Left kidney (tissue), 8 donors: ENCODE results near the gene SQOR. TPM values are rescaled to one million over a fixed set of nuclear protein-coding genes. Genes with fewer than 3 reads are reported as not detected.

Experiments used
- DNase-seq: peaks from one replicate; pipeline ENCODE4 v3.0.0-alpha.2; 2013
- long read RNA-seq, 8 donors: transcript quantifications; one replicate each; lab custom pipeline, GENCODE V29; 2026
- polyA plus RNA-seq: library from polyadenylated mRNA; unstranded; fragments of 120-200 nt; gene quantifications from one replicate; pipeline ENCODE4 v1.2.1, GENCODE V29; 2013; ENCODE audit not compliant: insufficient read length

SQOR gene
- 20.0 TPM for polyA plus RNA-seq
- long read RNA-seq, donor 1, partial matches to known transcripts, result 0 of 2 reads
- long read RNA-seq, donor 1, other reads (novel, unspliced or antisense), result 0 of 2 reads
- long read RNA-seq, donor 2, transcript SQOR-201 (10 exons, 2,003 nt), result major isoform, 6 of 6 reads
- long read RNA-seq, donor 2, partial matches to known transcripts, result 0 of 6 reads
- long read RNA-seq, donor 2, other reads (novel, unspliced or antisense), result 0 of 6 reads
- long read RNA-seq, donor 3, transcript SQOR-201 (10 exons, 2,003 nt), result major isoform, 5 of 5 reads
- long read RNA-seq, donor 3, partial matches to known transcripts, result 0 of 5 reads
- long read RNA-seq, donor 3, other reads (novel, unspliced or antisense), result 0 of 5 reads
- long read RNA-seq, donor 4, partial matches to known transcripts, result 0 of 1 reads
- long read RNA-seq, donor 4, other reads (novel, unspliced or antisense), result 0 of 1 reads
- long read RNA-seq, donor 5, transcript SQOR-201 (10 exons, 2,003 nt), result major isoform, 5 of 23 reads
- long read RNA-seq, donor 5, partial matches to known transcripts, result 13 of 23 reads
- long read RNA-seq, donor 5, other reads (novel, unspliced or antisense), result 5 of 23 reads
- long read RNA-seq, donor 6, partial matches to known transcripts, result 8 of 10 reads
- long read RNA-seq, donor 6, other reads (novel, unspliced or antisense), result 0 of 10 reads
- long read RNA-seq, donor 7, transcript SQOR-201 (10 exons, 2,003 nt), result major isoform, 8 of 32 reads
- long read RNA-seq, donor 7, partial matches to known transcripts, result 15 of 32 reads
- long read RNA-seq, donor 7, other reads (novel, unspliced or antisense), result 8 of 32 reads
- long read RNA-seq, donor 8, transcript SQOR-201 (10 exons, 2,003 nt), result major isoform, 8 of 8 reads
- long read RNA-seq, donor 8, partial matches to known transcripts, result 0 of 8 reads
- long read RNA-seq, donor 8, other reads (novel, unspliced or antisense), result 0 of 8 reads

DNA sequence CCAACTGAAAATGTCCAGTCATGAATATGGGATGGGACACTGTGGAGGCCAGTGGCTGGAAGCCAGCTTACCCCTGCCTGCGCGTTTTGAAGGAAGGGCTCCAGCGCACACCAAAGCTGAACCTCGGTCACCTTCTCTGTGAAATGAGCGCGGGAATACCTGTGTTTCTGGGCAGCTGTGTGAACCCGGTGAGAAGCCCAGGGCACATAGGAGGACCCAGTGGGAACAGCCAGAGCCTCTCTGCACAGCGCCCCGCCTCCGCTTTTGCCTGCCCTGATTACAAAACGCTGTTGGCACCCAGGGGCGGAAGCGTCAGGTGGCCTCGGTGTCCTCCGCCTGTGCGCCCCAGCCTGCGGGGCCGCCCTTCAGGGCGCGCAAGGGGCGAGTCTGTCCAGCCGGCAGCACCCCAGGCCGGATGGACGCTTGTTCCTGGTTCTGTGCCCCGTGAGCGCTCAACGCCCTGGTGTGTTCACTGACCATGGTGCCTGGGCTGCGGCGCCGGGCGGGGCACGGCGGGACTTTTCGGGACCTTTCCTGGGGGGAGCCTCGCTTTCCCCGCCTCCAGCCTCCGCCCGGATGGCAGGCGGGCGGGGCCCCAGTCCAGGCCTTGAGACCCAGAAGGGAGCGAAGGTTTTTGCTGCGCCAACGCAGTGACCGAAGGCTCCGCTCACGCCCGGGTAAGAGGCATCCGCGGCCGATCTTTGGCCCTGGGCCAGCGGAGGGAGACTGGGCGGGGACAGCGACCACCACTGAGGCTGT, at the start of gene SQOR:
Gene SQOR, plus strand, starts transcription at position 598 of the 759 bp plus-strand sequence. CDS start 23,895 bp downstream, outside the sequence.
- peak; percentile 45 for DNase-seq

DNA sequence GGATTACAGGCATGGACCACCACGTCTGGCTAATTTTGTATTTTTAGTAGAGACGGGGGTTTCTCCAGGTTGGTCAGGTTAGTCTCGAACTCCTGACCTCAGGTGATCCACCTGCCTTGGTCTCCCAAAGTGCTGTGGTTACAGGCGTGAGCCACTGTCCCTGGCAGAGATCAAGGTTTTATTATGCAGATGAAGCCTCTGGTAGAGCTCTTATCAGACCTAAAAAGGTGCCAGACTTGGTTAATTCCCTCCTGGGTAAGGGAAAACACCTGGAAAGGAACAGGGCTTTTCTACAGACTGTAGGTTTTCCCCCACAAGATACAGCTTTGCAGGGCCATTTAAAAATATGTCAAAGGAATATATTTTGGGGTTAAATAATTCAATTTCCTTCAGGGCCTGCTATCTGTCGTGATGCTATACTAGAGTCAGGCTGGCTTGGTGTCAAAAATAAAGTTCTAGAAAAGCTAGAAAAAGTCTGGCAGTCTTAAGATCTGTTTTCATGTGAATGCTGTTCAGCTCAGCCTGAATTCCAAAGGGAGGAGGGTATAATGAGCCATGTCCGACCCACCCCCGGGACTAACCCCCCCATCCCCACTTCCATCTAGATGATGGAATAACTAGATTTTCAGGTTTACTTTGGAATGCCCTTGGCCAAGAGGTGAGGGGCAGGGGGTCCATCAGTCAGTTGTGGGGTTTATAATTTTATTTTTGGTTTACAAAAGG, 49.6 kb upstream of the SQOR start:
- DNase-seq, result peak; percentile 13

DNA sequence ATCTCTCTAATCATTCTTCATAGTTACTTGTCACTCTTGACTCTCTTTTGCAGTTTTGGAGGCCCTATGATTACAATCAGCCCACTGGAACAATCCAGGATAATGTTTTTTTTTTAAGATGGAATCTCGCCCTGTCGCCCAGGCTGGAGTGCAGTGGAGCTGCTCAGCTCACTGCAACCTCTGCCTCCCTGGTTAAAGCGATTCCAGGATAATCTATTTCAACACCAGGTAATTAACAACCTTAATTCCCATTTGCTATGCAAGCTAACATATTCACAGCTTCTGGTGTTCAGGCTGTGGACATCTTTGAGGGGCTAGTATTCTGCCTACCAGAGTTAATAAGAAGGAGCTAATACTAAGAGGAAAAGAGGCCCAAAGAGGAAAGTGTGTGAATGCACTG, 48.7 kb upstream of the SQOR start:
- no peak for DNase-seq

DNA sequence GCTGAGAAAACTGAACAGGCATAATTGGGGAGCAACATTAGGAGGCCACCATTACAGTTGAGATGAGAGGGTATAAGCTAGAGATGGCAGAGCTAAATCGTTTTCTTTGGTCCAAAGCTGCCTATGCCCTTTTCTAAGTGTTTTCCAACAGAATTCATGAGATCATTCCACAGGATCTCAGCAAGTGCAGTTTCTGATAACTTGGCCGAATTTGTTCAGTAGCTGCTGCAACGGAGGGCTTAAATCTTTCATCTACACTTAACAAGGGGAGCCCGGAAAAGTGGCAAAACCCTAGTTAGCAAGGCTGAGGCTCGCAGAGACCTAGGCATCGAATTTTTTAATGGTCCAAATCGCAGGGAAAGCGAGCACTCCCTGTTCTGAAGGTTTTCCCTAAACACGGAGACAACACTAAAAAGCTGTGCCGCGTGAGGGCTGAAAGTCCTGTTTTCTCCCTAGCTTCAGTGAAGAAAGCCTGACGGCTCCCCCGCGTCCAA, 48.2 kb upstream of the SQOR start:
- no peak for DNase-seq

DNA sequence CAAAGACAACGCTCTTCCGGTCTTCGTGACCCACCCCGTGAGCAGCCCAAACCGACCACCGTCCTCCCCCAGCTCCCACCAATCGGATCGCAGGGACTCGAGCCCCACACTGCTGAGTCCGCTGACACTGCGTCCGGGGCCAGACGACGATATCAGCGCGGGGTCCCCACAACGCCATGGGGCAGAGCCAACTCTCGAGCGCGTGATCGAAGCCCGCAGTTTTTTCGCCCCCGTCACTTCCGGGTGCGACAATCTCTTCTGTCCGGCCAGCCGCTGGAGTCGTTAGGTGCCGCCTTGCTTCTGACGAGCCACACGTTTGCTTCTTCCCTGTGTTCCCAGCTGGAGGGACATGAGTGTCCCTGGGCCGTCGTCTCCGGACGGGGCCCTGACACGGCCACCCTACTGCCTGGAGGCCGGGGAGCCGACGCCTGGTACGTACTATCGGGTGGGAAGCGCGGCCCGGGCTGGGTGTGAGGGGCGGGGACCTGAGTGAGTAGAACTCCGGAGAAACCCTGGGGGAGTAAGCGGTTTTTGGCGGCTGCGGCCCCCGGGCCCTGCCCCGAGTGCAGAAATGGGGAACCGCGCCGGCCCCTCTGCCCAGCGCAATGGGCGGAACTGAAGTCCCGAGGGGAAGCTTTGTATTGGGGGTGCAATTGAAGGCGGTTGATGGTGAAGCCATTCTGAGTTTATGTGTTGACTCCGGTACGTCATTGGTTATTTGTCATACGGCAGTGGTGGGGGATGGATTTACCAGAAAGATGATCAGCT, 47.5 kb upstream of the SQOR start, which contains the start of gene BLOC1S6:
Gene BLOC1S6, plus strand, starts transcription at position 285 of the 768 bp plus-strand sequence. Its CDS starts 65 bp downstream, at position 350.
- DNase-seq, result peak; percentile 96

DNA sequence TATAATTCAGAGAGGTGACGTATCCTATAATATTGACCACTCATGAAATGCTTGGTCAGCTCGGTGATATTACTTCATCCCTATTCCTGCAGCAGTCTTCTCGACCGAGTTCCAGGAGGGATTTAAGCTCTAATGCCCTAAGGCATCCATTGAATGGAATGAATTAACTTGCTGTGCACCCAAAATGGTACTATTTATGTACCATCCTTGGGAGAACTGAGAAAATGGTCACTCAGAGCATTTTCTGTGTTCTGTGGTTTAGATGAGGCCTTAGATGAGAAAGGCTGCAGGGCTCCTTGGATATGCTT, 47.0 kb upstream of the SQOR start:
- DNase-seq, result no peak

DNA sequence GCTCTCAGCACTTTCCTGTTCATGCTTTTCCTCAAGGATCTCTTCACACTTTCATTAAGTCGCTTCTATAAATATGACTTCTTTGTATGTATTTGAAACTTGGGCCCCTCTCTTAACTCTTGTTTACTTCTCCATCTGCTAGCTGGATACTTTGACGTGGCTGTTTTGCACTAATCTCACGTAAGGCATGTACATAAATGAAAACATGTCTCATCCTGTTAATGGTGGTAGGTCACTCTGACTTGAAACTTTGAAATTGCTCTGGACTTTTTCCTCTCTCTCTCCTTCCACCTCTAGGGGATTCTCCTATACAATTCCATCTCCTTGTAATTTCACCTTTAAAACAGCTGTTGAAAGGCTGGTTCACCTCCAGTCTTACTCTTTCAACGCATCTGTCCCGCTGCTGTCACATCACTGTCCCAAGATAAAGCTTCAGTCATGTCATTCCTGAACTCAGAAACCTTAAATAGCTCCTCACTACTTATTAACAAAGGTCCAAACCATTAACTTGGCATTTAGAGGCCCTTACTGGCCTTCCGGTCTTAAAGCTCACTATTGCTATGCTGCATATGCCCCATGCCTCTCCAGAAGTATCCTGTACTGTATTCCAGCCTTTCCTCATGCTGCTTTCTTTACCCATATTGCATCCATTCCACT, 46.5 kb upstream of the SQOR start:
- peak; percentile 22 for DNase-seq

DNA sequence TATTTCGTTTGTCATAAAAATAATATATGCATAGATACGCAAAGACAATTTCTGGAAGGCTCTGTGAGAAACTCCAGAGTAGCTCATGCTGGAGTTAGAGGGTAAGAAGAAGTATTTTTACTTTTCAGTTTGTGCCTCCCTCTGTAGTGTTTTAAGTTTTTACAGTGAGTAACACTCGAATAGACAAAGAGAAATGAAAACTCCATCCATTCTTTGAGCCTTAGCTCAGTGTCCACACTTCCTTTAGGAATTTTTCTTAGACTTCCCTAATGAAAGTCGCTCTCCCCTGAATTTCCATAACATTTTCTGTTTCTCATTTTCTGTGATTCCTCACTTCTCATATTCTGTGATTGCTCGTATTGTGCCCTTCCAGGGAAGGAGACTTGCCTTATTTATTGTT, 45.6 kb upstream of the SQOR start:
- DNase-seq, result no peak

DNA sequence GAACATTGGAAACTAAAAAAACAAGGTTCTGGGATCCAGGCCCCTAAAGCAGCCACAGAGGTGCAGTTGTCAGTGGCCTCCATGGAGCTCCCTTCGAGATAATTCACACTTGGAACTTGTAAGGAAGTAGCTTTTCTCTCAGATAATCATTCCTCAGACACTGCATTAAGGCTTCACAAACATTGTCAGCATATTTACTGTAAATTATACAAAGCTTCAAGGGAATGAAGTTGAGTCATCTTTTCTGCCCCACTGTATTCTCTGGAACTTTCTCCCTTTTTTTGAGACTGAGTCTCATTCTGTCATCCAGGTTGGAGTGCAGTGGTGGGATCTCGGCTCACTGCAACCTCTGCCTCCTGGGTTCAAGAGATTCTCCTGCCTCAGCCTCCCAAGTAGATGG, 40.5 kb upstream of the SQOR start:
- no peak for DNase-seq

DNA sequence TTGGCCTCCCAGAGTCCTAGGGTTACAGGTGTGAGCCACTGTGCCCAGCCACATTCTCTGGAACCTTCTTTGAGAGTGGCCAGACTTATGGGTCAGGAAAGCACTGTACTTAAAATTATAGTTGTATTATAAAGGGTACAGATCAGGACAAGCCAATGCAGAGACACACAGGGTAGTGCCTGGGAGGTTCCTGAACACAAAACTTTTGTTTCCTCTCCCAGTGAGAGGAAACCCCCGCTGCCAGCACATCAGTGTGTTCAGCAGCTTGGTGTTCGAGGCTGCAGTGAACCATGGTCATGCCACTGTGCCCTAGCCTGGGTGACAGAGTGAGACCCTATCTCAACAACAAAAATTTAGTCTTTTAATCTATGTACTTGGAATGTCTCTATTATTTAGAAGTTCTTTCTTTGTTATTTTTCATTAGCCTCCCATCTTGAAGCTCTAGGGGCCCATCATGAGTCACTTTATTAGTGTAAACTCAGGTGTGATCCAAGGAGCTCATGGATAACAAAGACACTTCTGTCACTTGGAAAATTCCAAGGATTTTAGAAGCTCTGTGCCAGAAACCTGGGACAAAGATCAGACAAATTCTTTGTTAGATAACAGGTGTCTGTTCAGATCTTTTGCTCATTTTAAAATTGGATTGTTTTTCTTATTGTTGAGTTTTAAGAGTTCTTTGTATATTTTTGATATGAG, 39.8 kb upstream of the SQOR start:
- no peak for DNase-seq

DNA sequence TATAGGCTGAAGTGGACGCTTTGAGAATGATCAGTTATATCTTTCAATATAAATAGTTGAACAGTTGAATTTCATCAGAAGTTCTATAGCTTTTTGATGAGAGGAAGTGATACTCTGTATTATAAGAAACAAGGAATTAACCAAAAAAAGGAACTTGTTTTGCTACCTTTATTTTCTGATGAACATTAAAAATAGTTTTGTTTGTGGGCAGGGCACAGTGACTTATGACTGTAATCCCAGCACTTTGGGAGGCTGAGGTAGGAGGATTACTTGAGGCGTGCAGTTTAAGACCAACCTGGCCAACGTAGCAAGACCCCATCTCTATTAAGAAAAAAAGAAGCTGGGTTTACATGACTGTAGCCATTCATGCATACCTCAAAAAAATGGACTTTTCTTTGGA, 30.9 kb upstream of the SQOR start:
- no peak for DNase-seq

DNA sequence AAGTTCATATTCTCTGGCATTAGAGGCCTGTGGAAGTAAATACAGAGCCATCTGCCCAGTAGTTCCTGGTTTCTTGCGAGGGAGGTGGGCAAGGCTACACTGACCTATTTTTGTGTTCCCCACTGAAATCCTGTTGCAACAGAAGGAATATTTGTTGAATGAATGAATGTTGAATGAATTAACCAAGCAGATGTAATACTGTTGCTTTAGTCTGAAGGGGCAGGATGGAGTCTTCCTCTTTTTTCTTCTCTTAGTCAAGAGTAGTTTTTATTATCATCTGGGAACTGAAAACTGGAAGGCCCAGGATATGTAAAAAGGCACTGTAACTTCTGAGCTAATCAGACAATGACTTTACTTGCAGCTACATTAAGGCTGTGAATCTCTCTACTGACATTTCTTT, 30.5 kb upstream of the SQOR start:
- no peak for DNase-seq

DNA sequence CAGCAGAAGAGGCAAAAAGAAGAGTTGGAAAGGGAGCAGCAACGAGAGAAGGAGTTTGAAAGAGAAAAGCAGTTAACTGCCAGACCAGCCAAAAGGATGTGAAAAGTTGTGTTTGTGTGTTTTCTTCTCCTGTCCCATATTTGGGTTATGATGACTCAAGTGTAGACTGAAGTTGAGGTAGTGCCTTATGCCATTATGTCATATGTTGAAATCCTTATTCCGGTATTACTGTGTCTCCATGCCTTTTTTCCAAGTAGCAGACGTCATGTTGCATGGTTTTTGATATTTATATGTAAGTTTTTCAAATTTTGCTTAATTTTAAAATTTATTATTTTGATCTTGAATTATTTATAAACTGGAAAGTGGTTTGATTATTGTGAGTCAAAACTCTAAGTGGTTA, 28.4 kb upstream of the SQOR start:
- no peak for DNase-seq

DNA sequence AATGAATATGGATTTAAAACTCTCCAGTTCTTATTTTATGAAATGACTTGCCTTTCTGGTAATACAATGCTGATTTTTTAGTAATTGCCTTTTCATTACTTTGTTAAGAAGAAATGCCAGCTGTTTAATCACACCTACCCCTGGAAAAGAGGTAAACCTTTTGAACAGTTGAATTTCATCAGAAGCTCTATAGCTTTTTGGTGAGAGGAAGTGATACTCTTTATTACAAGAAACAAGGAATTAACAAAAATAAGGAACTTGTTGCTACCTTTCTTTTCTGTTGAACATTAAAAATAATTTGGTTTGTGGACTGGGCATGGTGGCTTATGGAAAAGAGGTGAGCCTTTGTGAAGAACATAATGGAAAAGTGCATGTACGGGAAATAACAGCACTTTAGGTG, 28.0 kb upstream of the SQOR start:
- no peak for DNase-seq

DNA sequence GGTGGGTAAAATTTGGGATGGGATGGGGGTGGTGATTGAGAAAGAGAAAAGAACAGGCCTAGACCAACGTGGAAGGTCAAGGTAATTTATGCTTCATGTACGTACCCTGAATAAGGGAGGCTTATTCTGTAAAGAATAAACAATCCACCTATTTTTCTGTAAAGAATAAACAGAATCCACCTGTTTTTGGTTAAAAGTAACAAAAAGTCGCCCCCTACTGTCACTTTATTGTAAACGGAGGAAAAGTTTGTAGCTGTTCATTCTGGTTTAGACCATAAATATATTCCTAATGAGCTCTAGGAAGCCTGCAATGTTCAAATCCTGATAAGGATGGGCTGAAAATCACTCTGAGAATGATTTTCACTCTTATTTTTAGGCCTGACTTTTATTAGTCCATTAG, 23.5 kb upstream of the SQOR start:
- no peak for DNase-seq

DNA sequence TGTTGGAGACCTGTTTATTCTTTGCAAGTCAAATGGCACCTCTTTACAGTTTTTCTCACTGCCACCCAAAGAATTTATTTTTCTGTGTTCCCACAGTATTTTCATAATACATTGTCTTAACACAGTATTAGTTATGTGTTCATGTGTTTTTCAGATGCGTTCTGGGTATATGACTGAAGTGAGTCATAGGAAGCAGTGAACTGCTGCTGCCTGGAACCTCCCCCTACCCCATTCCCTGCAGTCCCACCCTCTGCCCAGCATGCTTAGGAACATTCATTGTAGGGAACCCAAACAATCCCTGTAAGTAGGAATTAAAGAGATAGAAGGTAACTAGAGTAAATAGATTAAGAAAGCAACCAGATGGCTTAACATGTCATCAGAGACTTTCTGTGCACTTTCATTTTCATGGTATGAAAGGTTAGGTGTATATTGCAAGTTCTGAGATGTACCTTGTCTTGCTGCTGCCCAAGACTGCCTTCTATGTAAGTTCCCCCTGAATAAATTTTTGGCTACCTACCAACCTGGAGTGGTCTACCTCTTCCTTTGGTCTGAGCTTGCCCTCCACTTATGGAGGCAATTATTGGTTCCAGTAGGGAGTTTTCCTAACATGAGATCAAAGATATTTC, 21.9 kb upstream of the SQOR start:
- DNase-seq, result no peak

DNA sequence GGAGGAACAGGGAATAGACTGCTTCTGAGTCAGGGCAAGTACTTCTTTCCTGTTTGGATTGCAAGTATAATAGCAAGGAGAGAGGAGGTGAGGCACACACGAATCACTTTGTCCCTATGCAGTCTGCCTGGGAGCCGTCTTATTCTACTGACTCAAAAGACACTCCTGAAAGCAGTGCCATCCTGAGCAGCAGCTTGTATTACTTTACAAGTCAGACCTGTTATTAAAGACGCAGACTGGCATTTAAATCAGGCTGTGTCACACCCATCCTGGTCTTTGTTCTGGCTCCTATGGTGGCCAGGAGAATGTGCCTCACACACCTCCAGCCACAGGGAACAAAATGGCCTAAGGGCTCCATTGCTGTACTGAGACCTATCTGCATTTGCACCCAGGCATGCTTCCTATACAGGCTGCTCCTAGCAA, 17.9 kb upstream of the SQOR start:
- no peak for DNase-seq

DNA sequence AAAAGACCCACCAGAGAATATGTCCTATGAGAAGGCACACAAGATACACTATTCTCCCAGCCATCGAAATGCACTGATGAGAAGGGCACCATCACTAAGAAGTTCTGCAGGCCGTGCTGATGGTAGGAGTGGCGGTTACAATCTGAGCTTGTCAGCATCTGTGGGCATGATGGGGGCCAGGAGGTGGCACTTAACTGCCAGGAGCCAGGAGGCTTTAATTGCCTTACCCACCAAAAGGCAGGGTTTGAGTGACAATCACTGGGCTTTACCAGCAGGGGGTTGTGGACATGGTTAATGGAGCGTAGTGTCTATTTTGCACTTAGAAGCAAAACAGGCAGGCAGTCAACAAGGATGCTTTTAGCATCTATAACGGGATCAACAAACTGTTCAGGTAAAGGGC, 16.0 kb upstream of the SQOR start:
- no peak for DNase-seq

DNA sequence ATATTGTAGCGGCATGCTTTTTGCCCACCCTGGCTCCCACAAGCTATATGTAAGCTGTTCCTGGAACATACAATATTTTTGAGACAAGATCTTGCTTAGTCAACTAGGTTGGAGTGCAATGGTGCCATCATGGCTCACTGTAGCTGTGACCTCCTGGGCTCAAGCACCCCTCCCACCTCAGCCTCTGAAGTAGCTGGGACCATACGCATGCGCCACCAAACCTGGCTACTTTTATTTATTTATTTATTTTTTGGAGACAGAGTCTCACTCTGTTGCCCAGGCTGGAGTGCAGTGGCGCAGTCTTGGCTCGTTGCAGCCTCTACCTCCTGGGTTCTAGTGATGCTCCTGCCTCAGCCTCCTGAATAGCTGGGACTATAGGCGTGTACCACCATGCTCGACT, 6.7 kb upstream of the SQOR start:
- no peak for DNase-seq
